Ectodermal cell (in vitro differentiated cells): ENCODE results near the gene SPOP.

Source experiments
- H3K27ac ChIP-seq: 2 replicates; pipeline ENCODE4 v1.7.0; 2013; ENCODE audit warnings: mild to moderate bottlenecking, low read depth, low read length; ENCODE audit not compliant: insufficient read depth, poor library complexity, severe bottlenecking
- H3K27me3 ChIP-seq: 2 replicates; pipeline ENCODE4 v1.7.0; 2013; ENCODE audit warnings: mild to moderate bottlenecking, low read length; ENCODE audit not compliant: insufficient read depth, control insufficient read depth, poor library complexity, severe bottlenecking
- H3K36me3 ChIP-seq: one replicate; pipeline ENCODE4 v1.7.0; 2013; ENCODE audit warnings: low read length; ENCODE audit not compliant: control insufficient read depth, insufficient read depth
- H3K4me1 ChIP-seq: one replicate; pipeline ENCODE4 v1.7.0; 2013; ENCODE audit warnings: low read length; ENCODE audit not compliant: control insufficient read depth, insufficient read depth
- H3K4me3 ChIP-seq: 2 replicates; pipeline ENCODE4 v1.7.0; 2013; ENCODE audit warnings: low read depth, low read length, control low read depth; ENCODE audit not compliant: insufficient read depth
- H3K9me3 ChIP-seq: 2 replicates; pipeline ENCODE4 v1.7.0; 2013; ENCODE audit warnings: mild to moderate bottlenecking, low read length, moderate library complexity; ENCODE audit not compliant: control insufficient read depth
- WGBS, 2 experiments: methylation state at CpG; one replicate each; pipeline ENCODE4 v1.1.7; 2013; ENCODE audit warnings: missing lambda C conversion rate in 2 of 2; 5-methylcytosine and 5-hydroxymethylcytosine counted together

Gene SPOP

DNA sequence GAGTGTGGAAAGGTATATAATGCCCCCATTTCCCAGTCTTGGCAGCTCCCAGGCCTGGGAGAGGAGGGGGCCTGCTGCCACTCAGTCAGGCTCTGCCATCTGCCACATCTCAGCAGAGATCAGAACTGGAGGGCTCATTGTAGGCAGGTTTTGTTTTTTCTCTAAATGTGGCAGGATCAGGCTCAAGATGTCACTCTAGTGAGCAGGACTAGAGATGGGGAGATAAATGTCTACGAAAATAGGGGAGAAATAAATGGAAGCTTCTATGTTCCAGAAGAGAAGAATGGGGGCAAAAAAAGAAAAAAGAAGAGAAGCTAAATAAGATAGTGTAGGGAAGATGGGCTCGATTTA, 88.3 kb downstream of the SPOP start:
- Histone ChIP-seq H3K27me3 (no peaks in the 10 kb centered on the region), H3K4me1 (no peaks in the 10 kb centered on the region), H3K36me3 (no peaks in the 10 kb centered on the region), H3K9me3 (no peaks in the 10 kb centered on the region), H3K27ac (no peak overlapping the region), H3K4me3 (no peak overlapping the region)
- WGBS, 2 experiments, result 93 to 96% methylated on average over 2 of the region's 2 CpGs

DNA sequence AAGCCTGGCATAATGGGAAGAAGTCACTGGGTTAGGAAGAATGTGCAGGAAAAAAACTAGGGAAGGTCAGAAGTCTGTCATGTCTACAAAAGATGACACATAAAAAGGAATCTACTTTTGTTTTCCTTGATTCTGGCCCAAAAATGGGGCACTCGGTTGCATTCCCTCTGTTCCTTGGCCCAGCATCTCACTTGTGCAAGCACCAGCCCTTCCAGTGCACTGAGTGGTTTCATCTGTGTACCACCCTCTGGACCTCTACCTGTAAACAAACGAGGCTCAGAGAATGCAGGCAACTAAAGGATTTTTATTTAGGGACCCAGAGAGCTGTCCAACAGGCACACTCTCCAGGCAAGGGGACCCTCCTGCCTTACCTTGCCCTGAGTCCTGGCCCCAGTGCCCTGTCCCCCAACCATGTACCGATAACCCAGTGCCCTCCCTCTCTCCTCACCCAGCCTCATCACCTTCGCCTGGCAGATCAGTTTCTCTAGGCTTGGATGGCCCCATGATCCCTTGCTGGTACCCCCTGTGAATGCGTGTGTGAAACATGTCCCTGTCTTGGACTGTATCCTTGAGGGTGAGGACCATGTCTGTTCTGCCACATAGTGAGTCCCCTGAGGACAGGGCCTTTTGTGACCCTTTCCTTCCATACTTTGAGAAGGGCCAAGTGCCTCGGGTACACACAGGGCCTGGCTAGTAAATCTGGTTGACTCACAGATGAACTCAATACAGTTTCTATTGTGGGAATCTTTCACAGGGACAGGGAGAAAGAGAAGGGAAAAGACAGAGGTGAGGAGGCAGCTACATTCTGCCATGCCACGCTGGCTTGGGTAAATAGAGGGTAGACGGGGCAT, 88.9 kb downstream of the SPOP start:
- H3K36me3 ChIP-seq, result no peaks in the 10 kb centered on the region
- no peak overlapping the region for H3K27ac ChIP-seq
- no peaks in the 10 kb centered on the region for H3K4me1 ChIP-seq
- no peaks in the 10 kb centered on the region for H3K27me3 ChIP-seq
- H3K9me3 ChIP-seq, result no peaks in the 10 kb centered on the region
- WGBS, 2 experiments, result 92 to 97% methylated on average over 8 of the region's 8 CpGs
- H3K4me3 ChIP-seq, result no peak overlapping the region

DNA sequence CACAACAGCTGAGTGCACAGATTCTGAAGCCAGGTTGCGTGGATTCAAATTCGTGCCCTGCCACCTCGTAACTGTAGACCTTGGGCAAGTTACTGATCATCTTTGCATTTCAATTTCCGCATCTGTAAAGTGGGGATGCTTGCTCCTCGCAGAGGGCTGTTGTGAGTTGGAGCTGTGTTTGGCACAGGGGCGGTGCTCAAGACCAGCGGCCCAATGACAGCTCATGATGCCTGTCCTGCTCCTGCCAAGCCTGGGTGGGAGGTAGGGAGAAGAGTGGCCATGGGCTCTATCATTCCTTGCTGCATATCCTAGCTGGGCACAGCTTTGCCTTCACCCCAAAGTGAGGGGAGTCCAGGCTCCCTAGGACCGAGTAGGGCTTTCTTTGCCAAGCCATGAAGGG, 89.6 kb downstream of the SPOP start:
- no peaks in the 10 kb centered on the region for H3K36me3 ChIP-seq
- no peak overlapping the region for H3K4me3 ChIP-seq
- H3K9me3 ChIP-seq, result no peaks in the 10 kb centered on the region
- H3K27ac ChIP-seq, result no peak overlapping the region
- H3K4me1 ChIP-seq, result no peaks in the 10 kb centered on the region
- no peaks in the 10 kb centered on the region for H3K27me3 ChIP-seq
- WGBS, 2 experiments, result 92 to 94% methylated on average over 8 of the region's 8 CpGs

DNA sequence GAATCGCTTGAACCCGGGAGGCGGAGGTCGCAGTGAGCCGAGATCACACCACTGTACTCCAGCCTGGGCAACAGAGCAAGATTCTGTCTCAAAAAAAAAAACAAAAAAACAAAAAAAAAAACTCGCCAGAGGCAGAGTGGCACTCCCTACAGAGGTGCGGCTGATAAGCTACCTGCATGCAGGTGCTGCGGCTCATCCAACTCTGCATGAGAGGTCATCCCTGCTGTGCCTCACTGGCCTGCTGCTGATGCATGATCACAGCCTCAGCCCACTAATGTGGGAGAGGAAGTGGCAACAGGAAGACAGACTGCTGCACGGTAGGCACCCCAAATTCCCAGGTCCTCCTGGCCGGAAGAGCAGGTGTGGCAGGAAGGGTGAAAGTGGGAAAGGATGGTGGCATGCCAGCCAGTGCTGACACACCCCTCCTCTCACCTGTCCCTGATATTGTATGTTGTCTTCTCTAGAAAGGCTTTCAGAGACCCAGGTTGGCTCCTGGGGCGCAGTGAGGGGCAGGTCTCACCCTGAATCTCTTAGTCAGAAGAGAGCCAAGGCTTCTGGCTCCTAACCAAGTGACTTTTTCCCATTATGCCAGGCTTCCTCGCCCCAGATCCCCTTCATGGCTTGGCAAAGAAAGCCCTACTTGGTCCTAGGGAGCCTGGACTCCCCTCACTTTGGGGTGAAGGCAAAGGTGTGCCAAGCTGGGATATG, 90.4 kb downstream of the SPOP start:
- Histone ChIP-seq H3K4me1 (no peaks in the 10 kb centered on the region), H3K27me3 (no peaks in the 10 kb centered on the region), H3K4me3 (no peak overlapping the region), H3K36me3 (no peaks in the 10 kb centered on the region), H3K27ac (no peak overlapping the region), H3K9me3 (no peaks in the 10 kb centered on the region)
- 90 to 91% methylated on average over 12 of the region's 12 CpGs for WGBS, 2 experiments

DNA sequence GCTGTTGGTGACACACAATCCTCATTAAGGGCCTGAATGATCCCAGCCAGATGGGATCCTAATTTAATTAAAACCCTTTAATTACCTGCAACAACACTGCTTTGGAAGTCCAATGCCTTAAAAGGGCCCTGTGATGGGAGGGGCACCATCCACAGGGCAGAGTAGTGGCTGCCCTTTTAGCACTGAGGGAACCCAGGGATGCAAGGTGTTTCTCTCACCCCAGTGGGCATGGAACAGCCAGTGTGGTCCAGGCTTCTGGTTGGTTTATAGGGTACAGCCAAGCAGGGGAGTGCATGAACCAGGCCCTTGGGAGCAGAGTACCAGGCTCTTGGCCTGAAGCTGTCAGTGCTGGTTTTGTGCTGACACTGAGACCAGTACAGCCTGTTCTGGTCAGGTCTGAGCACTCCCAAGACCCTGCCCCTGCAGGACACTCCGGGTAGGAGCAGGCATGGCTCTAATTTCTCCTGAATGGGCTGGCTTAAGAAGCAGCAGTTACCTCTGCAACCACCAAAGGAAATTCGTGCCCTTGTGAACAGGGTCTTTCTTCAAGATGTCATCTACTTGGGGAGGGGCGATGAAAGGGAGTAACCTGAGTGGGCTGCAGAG, 92.4 kb downstream of the SPOP start:
- WGBS, 2 experiments, result 40 to 48% methylated on average over 3 of the region's 3 CpGs
- H3K4me3 ChIP-seq, result no peak overlapping the region
- H3K36me3 ChIP-seq, result no peaks in the 10 kb centered on the region
- H3K27ac ChIP-seq, result no peak overlapping the region
- no peaks in the 10 kb centered on the region for H3K4me1 ChIP-seq
- H3K9me3 ChIP-seq, result no peaks in the 10 kb centered on the region
- H3K27me3 ChIP-seq, result no peaks in the 10 kb centered on the region

DNA sequence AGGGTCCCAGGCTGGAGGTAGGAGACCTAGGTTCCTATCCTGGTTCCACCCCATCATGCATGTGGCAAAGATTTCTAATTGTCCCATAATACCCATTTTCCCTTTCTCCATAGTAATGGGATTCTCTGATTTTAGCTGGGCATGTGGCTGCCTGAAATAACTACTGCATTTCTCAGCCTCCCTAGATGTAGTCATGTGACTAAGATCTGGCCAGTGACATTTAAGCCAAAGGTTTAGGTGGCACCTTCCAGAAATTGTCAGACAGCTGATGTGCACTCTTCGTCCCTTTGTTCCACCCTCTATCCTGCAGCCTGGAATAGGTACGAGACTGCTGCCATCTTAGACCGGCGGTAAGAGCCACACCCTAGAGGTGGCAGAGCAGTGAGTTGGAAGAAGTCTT, 94.0 kb downstream of the SPOP start:
- Histone ChIP-seq H3K4me3 (no peak overlapping the region), H3K4me1 (no peaks in the 10 kb centered on the region), H3K27ac (no peak overlapping the region), H3K27me3 (no peaks in the 10 kb centered on the region), H3K36me3 (no peaks in the 10 kb centered on the region), H3K9me3 (no peaks in the 10 kb centered on the region)
- WGBS, 2 experiments, result 95 to 97% methylated on average over 4 of the region's 4 CpGs

DNA sequence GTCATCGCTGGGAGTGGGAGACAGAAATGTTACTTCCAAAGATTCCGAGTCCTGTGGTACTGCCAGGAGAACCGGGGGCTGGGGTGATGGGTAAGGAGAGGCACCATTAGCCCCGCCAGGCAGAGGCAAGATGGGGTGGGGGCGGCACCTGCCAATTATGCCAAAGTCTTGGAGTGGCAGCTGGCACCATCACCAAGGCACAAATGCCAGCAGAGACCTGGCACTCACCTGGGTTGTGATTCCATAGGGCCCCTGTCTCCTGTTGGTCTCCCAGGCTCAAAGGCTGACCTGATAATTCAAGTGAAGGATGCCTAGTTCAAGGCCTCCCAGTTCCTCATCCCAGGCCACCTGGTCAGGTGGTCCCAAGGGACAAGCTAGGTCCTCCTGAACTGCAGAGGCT, 94.7 kb downstream of the SPOP start:
- no peaks in the 10 kb centered on the region for H3K27me3 ChIP-seq
- H3K9me3 ChIP-seq, result no peaks in the 10 kb centered on the region
- 92 to 94% methylated on average over 5 of the region's 5 CpGs for WGBS, 2 experiments
- no peak overlapping the region for H3K27ac ChIP-seq
- no peaks in the 10 kb centered on the region for H3K4me1 ChIP-seq
- no peaks in the 10 kb centered on the region for H3K36me3 ChIP-seq
- no peak overlapping the region for H3K4me3 ChIP-seq

DNA sequence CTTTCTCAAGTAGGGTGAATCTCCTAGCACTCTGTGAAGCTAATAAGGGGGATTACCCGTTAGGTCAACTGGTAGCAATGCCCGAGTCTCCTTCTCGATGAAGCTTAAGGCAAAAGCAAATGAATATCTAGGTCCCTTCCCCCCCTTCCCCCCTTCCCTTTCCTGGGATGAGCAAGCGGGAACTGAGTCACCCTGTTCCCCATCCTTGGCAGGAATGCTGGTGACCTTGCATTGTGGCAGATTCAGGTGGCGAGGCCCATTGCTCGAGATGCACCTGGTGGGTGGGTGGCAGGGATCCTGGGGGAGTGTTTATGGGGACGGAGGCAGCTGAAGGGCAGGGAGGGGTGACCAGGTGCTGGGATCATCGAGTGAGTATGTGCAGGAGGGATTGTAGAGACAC, 95.1 kb downstream of the SPOP start:
- Histone ChIP-seq H3K4me1 (peaks cover 2% of the 10 kb centered on the region), H3K4me3 (no peak overlapping the region), H3K27me3 (peaks cover 3% of the 10 kb centered on the region), H3K9me3 (no peaks in the 10 kb centered on the region), H3K27ac (no peak overlapping the region), H3K36me3 (no peaks in the 10 kb centered on the region)
- 85% methylated on average over 8 of the region's 8 CpGs for WGBS, 2 experiments

DNA sequence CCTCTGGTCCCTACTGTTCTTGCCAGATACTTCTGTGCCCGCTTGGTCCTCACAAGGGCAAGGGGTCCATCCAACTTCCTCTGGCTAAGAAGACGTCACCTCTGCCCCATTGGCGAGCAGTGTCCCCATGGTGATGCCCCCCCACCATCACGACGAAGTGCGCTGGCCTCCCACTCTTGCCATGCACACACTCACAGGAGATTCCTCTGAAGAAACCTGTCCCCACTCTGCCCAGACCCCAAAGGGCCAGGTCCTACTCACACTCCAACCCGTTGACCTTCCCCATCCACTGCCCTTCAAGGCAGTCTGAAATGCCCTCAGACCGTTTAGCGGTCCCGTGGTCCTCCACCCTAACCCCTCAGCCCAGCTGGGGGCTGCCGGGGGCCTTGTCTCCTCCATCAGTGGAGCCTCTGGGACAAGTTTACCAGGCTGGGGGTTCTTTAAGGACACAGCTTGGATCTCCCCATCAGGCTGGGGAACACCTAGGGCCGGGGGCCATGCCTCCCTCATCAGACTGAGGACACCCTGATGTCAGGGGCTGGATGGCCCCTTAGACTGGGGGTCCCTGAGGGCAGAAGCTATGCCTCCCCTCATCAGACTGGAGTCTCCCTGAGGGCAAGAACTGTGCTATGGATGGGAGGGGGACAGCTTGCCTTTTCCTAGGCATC, 95.7 kb downstream of the SPOP start:
- 94 to 95% methylated on average over 12 of the region's 12 CpGs for WGBS, 2 experiments
- H3K4me1 ChIP-seq, result peaks cover 8% of the 10 kb centered on the region
- no peaks in the 10 kb centered on the region for H3K9me3 ChIP-seq
- H3K36me3 ChIP-seq, result no peaks in the 10 kb centered on the region
- peaks cover 8% of the 10 kb centered on the region for H3K27me3 ChIP-seq
- no peak overlapping the region for H3K4me3 ChIP-seq
- no peak overlapping the region for H3K27ac ChIP-seq

DNA sequence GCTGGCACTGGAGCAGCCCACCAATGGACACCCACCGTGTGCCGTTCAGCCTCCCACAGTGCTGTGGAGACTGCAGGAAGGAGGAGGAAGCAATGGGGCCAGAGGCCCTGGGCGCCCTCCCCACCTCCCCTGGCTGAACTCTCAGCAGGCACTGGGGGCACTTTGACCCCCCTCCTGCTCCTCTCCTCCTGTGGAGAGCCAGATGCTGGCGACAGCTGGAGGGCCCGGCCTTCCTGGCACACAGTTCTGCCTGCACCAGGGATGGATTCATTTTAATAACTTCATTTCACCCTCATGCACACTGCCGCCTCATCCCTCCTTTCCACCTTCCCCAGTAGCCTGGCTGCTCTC, 96.3 kb downstream of the SPOP start:
- WGBS, 2 experiments, result 72 to 83% methylated on average over 6 of the region's 6 CpGs
- Histone ChIP-seq H3K9me3 (no peaks in the 10 kb centered on the region), H3K4me1 (peaks cover 11% of the 10 kb centered on the region), H3K27ac (no peak overlapping the region), H3K4me3 (no peak overlapping the region), H3K36me3 (no peaks in the 10 kb centered on the region), H3K27me3 (peaks cover 12% of the 10 kb centered on the region)
